Esophagus muscularis mucosa (tissue), 4 donors: ENCODE results near the gene KRT5. TPM values are rescaled to one million over a fixed set of nuclear protein-coding genes. Genes with fewer than 3 reads are reported as not detected.

Experiments
- DNase-seq: peaks from one replicate; pipeline ENCODE4 v3.0.0-alpha.2; 2017; ENCODE audit errors: extremely low spot score
- H3K27ac ChIP-seq, 4 donors: fragments of 200-600 bp; sonication (generic); replicated peaks in 1 of 4; 1 replicate in 3 of 4; 2 replicates in 1 of 4; pipeline ENCODE4 v1.5.1; 2016 to 2019; ENCODE audit warnings: mild to moderate bottlenecking in 1 of 4
- H3K27me3 ChIP-seq, 4 donors: fragments of 200-600 bp; sonication (generic); one replicate each; pipeline versions ENCODE4 v1.5.1 to v1.6.0; 2016 to 2019
- H3K36me3 ChIP-seq, 4 donors: fragments of 200-600 bp; sonication (generic); one replicate each; pipeline ENCODE4 v1.5.1; 2016 to 2019
- H3K4me1 ChIP-seq, 4 donors: fragments of 200-600 bp; sonication (generic); one replicate each; pipeline ENCODE4 v1.5.1; 2016 to 2019
- H3K4me3 ChIP-seq, 4 donors: fragments of 200-600 bp; sonication (generic); 1 replicate in 2 of 4; 2 replicates in 2 of 4; pipeline ENCODE4 v1.5.1; 2016 to 2019; ENCODE audit warnings: mild to moderate bottlenecking in 4 of 4, moderate library complexity in 1 of 4
- H3K9me3 ChIP-seq, 4 donors: fragments of 200-600 bp; sonication (generic); 1 replicate in 3 of 4; 2 replicates in 1 of 4; pipeline ENCODE4 v1.5.1; 2016 to 2019
- EP300 ChIP-seq: sonication (generic); formaldehyde crosslinking; IDR thresholded peaks from one replicate; pipeline ENCODE4 v1.6.1; 2017; ENCODE audit warnings: antibody characterized with exemption
- POLR2A ChIP-seq: fragments of 450-650 bp; IDR thresholded peaks from one replicate; pipeline ENCODE4 v1.6.1; 2017; ENCODE audit warnings: antibody characterized with exemption, moderate library complexity, mild to moderate bottlenecking, low read depth
- POLR2AphosphoS5 ChIP-seq, 2 donors: sonication (generic); formaldehyde crosslinking; IDR thresholded peaks; one replicate each; pipeline ENCODE4 v1.6.1; 2017; ENCODE audit warnings: antibody characterized with exemption in 2 of 2
- WGBS: methylation state at CpG from one replicate; pipeline ENCODE4 v1.1.5; 2018; 5-methylcytosine and 5-hydroxymethylcytosine counted together
- intact Hi-C: fragments of 100-400 bp; cut with DNase I; formaldehyde crosslinking; loops from one replicate; pipeline ENCODE4 v1.15.1; 2023
- total RNA-seq, 4 donors: library from RNA; depleted of rRNA; stranded (reverse); fragments of >200 nt; gene quantifications; one replicate each; pipeline versions ENCODE4 v1.1.0 to v1.2.1, GENCODE V29; 2016
- TF ChIP-seq, protein P1 (sequence below), 3 experiments: fragments of 200-600 bp in 2 of 3; fragments of 450-650 bp in 1 of 3; sonication (generic) in 2 of 3; IDR thresholded peaks; one replicate each; pipeline ENCODE4 v1.5.1; 2017 to 2019; ENCODE audit warnings: antibody characterized with exemption in 3 of 3, mild to moderate bottlenecking in 2 of 3, moderate library complexity in 1 of 3

Gene KRT5
- total RNA-seq, 4 donors from 2014 or later, result 0.46 to 1.2 TPM; not detected in 2

DNA sequence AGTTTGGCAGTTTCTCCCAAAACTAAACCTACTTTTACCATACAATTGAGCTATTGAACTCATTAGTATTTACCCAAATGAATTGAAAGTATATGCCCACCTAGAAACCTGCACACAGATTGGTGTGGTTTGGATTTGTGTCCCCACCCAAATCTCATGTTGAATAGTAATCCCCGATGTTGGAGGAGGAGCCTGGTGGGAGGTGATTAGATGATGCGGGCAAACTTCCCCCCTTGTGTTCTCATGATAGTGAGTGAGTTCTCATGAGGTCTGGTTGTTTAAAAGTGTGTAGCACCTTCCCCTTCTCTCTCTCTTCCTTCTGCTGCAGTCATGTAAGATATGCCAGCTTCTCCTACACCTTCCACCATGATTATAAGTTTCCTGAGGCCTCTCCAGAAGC lies 42.5 kb downstream of the KRT5 start:
- intact Hi-C loops, result no loop called here
- 92% methylated on average over 2 of the region's 2 CpGs for WGBS
- H3K4me3 ChIP-seq, result no peak overlapping the region

DNA sequence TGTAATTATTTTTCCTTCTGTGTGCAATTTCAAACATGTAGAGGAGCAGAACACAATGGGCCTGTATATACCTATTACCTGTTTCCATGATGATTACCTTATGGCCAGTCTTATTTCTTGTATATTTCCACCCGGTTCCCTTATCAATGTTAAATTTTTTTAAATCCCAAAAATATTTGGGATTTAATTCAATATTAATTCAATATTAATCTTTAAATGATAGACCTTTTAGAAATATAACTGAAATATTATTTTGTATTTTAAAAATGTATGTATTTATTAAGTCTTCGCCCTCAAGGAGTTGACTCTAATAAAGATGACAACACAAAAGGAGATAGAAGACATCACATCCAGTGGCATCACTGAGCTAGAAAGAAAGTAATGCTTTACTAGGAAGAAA lies 46.0 kb downstream of the KRT5 start:
- H3K9me3 ChIP-seq, result no peaks in the 10 kb centered on the region
- DNase-seq, result no peak
- no peak for TF ChIP-seq EP300
- no peak for TF ChIP-seq POLR2AphosphoS5 (IDR thresholded peaks at IDR 0.05)
- TF ChIP-seq, protein P1, sequence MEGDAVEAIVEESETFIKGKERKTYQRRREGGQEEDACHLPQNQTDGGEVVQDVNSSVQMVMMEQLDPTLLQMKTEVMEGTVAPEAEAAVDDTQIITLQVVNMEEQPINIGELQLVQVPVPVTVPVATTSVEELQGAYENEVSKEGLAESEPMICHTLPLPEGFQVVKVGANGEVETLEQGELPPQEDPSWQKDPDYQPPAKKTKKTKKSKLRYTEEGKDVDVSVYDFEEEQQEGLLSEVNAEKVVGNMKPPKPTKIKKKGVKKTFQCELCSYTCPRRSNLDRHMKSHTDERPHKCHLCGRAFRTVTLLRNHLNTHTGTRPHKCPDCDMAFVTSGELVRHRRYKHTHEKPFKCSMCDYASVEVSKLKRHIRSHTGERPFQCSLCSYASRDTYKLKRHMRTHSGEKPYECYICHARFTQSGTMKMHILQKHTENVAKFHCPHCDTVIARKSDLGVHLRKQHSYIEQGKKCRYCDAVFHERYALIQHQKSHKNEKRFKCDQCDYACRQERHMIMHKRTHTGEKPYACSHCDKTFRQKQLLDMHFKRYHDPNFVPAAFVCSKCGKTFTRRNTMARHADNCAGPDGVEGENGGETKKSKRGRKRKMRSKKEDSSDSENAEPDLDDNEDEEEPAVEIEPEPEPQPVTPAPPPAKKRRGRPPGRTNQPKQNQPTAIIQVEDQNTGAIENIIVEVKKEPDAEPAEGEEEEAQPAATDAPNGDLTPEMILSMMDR (IDR thresholded peaks at IDR 0.05), result no peak
- TF ChIP-seq POLR2A, result no peak
- no peak overlapping the region for H3K4me3 ChIP-seq
- H3K27me3 ChIP-seq, result no peaks in the 10 kb centered on the region
- no peak overlapping the region for H3K27ac ChIP-seq
- no peaks in the 10 kb centered on the region for H3K4me1 ChIP-seq
- intact Hi-C loops, result no loop called here
- 89% methylated on average over 2 of the region's 2 CpGs for whole genome bisulfite sequencing
- H3K36me3 ChIP-seq, result no peaks in the 10 kb centered on the region

More for the DNA sequence above, 42.5 kb downstream of the KRT5 start:
- no peaks in the 10 kb centered on the region for H3K27me3 ChIP-seq
- no peaks in the 10 kb centered on the region for H3K9me3 ChIP-seq
- no peaks in the 10 kb centered on the region for H3K4me1 ChIP-seq
- H3K36me3 ChIP-seq, result no peaks in the 10 kb centered on the region
- no peak for TF ChIP-seq POLR2AphosphoS5 (IDR thresholded peaks at IDR 0.05)
- no peak for TF ChIP-seq EP300
- TF ChIP-seq, protein P1 (IDR thresholded peaks at IDR 0.05), result no peak
- TF ChIP-seq POLR2A, result no peak
- H3K27ac ChIP-seq, result no peak overlapping the region
- no peak for DNase-seq

DNA sequence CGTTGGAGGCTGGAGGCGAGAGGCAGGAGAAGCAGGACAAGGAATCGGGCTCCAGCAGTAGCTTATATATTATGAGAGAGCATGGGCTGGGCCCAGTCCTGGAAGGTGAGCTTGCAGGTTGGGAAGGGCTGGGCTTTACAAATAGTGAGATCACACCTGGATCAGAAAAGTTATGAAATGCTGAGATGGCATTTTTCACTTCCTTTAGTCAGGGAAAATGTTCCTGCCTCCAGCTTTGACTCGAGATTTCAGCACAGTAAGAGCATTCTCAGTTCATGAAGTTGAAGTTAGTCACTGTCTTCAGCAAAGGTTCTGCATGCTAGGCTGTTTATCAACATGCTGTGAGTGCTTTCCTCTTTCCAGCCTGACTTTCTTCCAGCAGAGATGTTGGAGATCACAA lies 46.4 kb downstream of the KRT5 start, which contains the start of gene KRT6C:
KRT6C (minus strand) TSS at position 38 of the 400 bp plus-strand sequence. CDS start 68 bp downstream, outside the sequence.
- 84% methylated on average over 4 of the region's 4 CpGs for WGBS

DNA sequence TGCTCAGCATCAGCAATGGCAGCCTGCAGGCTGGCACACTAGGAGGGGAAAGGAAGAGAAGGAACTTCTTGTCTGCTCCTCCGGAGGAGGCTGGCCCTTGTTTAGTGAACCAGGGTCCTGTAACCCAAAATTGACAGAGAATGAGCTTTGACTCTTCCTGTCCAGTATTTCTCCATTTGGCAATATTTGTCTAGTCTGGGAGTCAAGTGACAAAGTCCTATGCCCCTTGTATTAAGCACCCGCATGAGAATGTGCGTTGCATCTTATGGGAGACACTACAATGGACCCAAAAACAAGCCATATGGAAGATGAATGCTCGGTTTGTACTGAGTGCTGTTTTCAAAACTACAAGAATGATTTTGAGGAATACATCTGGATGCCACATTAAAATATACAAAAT lies 50.3 kb downstream of the KRT5 start:
- Histone ChIP-seq H3K27ac (no peak overlapping the region), H3K9me3 (no peaks in the 10 kb centered on the region), H3K36me3 (no peaks in the 10 kb centered on the region), H3K4me3 (no peak overlapping the region), H3K4me1 (no peaks in the 10 kb centered on the region), H3K27me3 (no peaks in the 10 kb centered on the region)
- intact Hi-C loops, result no loop called here
- no peak for TF ChIP-seq POLR2A
- TF ChIP-seq, protein P1 (IDR thresholded peaks at IDR 0.05), result no peak
- TF ChIP-seq EP300, result no peak
- TF ChIP-seq POLR2AphosphoS5 (IDR thresholded peaks at IDR 0.05), result no peak
- no peak for DNase-seq
- 86% methylated on average over 4 of the region's 4 CpGs for whole genome bisulfite sequencing

More for the DNA sequence above, 46.4 kb downstream of the KRT5 start, which contains the start of gene KRT6C:
- no peaks in the 10 kb centered on the region for H3K27me3 ChIP-seq
- H3K36me3 ChIP-seq, result no peaks in the 10 kb centered on the region
- intact Hi-C loops, result no loop called here
- H3K4me3 ChIP-seq, result no peak within 1 kb of the TSS
- no peaks in the 10 kb centered on the region for H3K4me1 ChIP-seq
- no peak for TF ChIP-seq EP300
- no peak for TF ChIP-seq POLR2AphosphoS5 (IDR thresholded peaks at IDR 0.05)
- TF ChIP-seq POLR2A, result no peak
- TF ChIP-seq, protein P1 (IDR thresholded peaks at IDR 0.05), result no peak
- H3K9me3 ChIP-seq, result no peaks in the 10 kb centered on the region
- no peak within 1 kb of the TSS for H3K27ac ChIP-seq
- no peak for DNase-seq

DNA sequence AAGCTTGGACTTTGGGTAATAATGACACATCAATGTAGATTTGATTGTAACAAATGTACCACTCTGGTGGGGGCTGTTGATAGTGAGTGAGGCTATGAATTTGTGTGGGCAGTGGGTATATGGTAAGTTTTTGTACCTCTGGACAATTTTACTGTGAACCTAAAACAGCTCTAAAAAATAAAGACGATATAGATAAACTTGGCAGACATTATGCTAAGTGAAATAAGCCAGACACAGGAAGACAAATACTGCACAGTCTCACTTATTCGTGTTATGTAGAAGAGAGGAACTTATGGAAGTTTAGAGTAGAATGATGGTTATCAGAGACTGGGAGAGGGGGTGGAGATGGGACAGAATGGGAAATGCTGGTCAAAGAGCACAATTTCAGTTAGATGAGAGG lies 55.3 kb downstream of the KRT5 start:
- no peaks in the 10 kb centered on the region for H3K27me3 ChIP-seq
- 17% methylated on average over 2 of the region's 2 CpGs for WGBS
- DNase-seq, result no peak
- no peak overlapping the region for H3K27ac ChIP-seq
- H3K36me3 ChIP-seq, result no peaks in the 10 kb centered on the region
- no peak overlapping the region for H3K4me3 ChIP-seq
- TF ChIP-seq, protein P1 (IDR thresholded peaks at IDR 0.05), result no peak
- TF ChIP-seq EP300, result no peak
- no peak for TF ChIP-seq POLR2A
- TF ChIP-seq POLR2AphosphoS5 (IDR thresholded peaks at IDR 0.05), result no peak
- H3K9me3 ChIP-seq, result no peaks in the 10 kb centered on the region
- H3K4me1 ChIP-seq, result no peaks in the 10 kb centered on the region
- intact Hi-C loops, result no loop called here
